Astrocyte (in vitro differentiated cells and primary cell): ENCODE results near the gene CA4. TPM values are rescaled to one million over a fixed set of nuclear protein-coding genes. Genes with fewer than 3 reads are reported as not detected.
"Not testable (repeated sequence)": the region's sequence is repeated elsewhere in the genome, so short reads cannot be mapped to it uniquely, and the experiment has no call there.

Experiments
- DNase-seq: peaks from one replicate; pipeline ENCODE4 v3.0.0-alpha.2; 2010; ENCODE audit warnings: low read depth
- FAIRE-seq: peaks from 2 replicates; lab custom pipeline; 2011; peaks lifted over from hg19 to GRCh38; lab: Jason Lieb, UNC
- H2AFZ ChIP-seq: 2 replicates; pipeline ENCODE4 v1.6.0; 2012; ENCODE audit warnings: low read depth, low read length, inconsistent platforms
- H3K27ac ChIP-seq: 2 replicates; pipeline ENCODE4 v1.5.1; 2011; ENCODE audit warnings: low read depth, low read length, inconsistent platforms
- H3K27me3 ChIP-seq: 2 replicates; pipeline ENCODE4 v1.6.0; 2011; ENCODE audit warnings: low read length, inconsistent platforms; ENCODE audit not compliant: insufficient read depth
- H3K36me3 ChIP-seq: 2 replicates; pipeline ENCODE4 v1.5.1; 2011; ENCODE audit warnings: low read length, inconsistent platforms; ENCODE audit not compliant: insufficient read depth
- H3K4me1 ChIP-seq: 2 replicates; pipeline ENCODE4 v1.5.1; 2011; ENCODE audit warnings: low read length, inconsistent platforms; ENCODE audit not compliant: insufficient read depth
- H3K4me2 ChIP-seq: 2 replicates; pipeline ENCODE4 v1.6.0; 2012; ENCODE audit warnings: low read length, inconsistent platforms
- H3K4me3 ChIP-seq: 2 replicates; pipeline ENCODE4 v1.5.1; 2011; ENCODE audit warnings: low read depth, mild to moderate bottlenecking, low read length, inconsistent platforms; ENCODE audit not compliant: insufficient read depth
- H3K79me2 ChIP-seq: 2 replicates; pipeline ENCODE4 v1.6.0; 2012; ENCODE audit warnings: mild to moderate bottlenecking, low read length, inconsistent platforms; ENCODE audit not compliant: insufficient read depth
- H3K9ac ChIP-seq: 2 replicates; pipeline ENCODE4 v1.6.0; 2012; ENCODE audit warnings: mild to moderate bottlenecking, low read length, inconsistent platforms
- H3K9me3 ChIP-seq: 2 replicates; pipeline ENCODE4 v1.5.1; 2012; ENCODE audit warnings: low read depth, mild to moderate bottlenecking, low read length, inconsistent platforms; ENCODE audit not compliant: insufficient read depth
- H4K20me1 ChIP-seq: 2 replicates; pipeline ENCODE4 v1.6.0; 2012; ENCODE audit warnings: low read length, inconsistent platforms; ENCODE audit not compliant: insufficient read depth
- H3K27ac Mint-ChIP-seq: one replicate; pipeline ENCODE4 v1.8.0; 2021; ENCODE audit warnings: mild to moderate bottlenecking, mixed read lengths; ENCODE audit not compliant: unreplicated experiment
- H3K27me3 Mint-ChIP-seq: one replicate; pipeline ENCODE4 v1.8.0; 2021; ENCODE audit warnings: low read depth, mixed read lengths; ENCODE audit not compliant: unreplicated experiment
- H3K36me3 Mint-ChIP-seq: one replicate; pipeline ENCODE4 v1.8.0; 2021; ENCODE audit warnings: low read depth, mixed read lengths; ENCODE audit not compliant: unreplicated experiment
- H3K4me1 Mint-ChIP-seq: one replicate; pipeline ENCODE4 v1.8.0; 2021; ENCODE audit warnings: low read depth, mixed read lengths; ENCODE audit not compliant: unreplicated experiment
- H3K4me3 Mint-ChIP-seq: one replicate; pipeline ENCODE4 v1.8.0; 2021; ENCODE audit warnings: mild to moderate bottlenecking, moderate library complexity, mixed read lengths; ENCODE audit not compliant: unreplicated experiment
- H3K9me3 Mint-ChIP-seq: one replicate; pipeline ENCODE4 v1.8.0; 2021; ENCODE audit warnings: mild to moderate bottlenecking, mixed read lengths; ENCODE audit not compliant: unreplicated experiment
- EZH2 ChIP-seq: IDR thresholded peaks from 2 replicates; pipeline ENCODE4 v1.6.1; 2012; ENCODE audit warnings: mild to moderate bottlenecking, low read length, inconsistent platforms; ENCODE audit not compliant: insufficient read depth
- total RNA-seq: library from RNA; stranded (reverse); gene quantifications from 2 replicates; pipeline ENCODE4 v1.2.1, GENCODE V29; 2021
- TF ChIP-seq, protein P1 (sequence below): IDR thresholded peaks from 2 replicates; pipeline ENCODE4 v1.5.1; 2011; ENCODE audit warnings: low read depth, mild to moderate bottlenecking, inconsistent platforms, low read length, moderate library complexity; ENCODE audit not compliant: insufficient read depth

Gene CA4
- total RNA-seq, 1 donor from 2014 or later = not detected

DNA sequence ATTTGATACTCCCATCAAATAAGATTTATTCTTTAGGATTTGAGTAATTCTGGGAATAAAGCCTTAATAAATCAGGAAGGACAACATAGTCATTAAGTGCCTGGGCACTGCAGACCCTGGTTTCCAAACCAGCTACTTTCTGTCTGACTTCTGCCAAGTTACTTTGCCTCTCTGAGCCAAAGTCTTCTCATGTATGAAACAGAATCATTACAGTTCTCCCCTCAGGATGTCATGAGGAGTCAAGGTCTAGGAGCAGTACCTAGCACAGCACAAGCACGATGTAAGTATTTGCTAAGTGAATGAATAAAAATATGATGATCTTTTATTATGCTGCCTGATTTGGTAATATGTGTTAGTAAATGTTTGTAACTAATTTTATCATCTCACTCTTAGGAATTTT, 40.6 kb upstream of the CA4 start:
- FAIRE-seq = no peak
- H2AFZ ChIP-seq = no peak overlapping the region
- H4K20me1 ChIP-seq = no peaks in the 10 kb centered on the region
- H3K79me2 ChIP-seq = no peaks in the 10 kb centered on the region
- H3K9me3 ChIP-seq = no peaks in the 10 kb centered on the region
- H3K27me3 ChIP-seq = no peaks in the 10 kb centered on the region
- no peaks in the 10 kb centered on the region for H3K36me3 Mint-ChIP-seq
- H3K4me2 ChIP-seq = no peak overlapping the region
- DNase-seq = no peak
- H3K4me3 Mint-ChIP-seq = no peak overlapping the region
- H3K9ac ChIP-seq = no peak overlapping the region
- TF ChIP-seq, protein P1, sequence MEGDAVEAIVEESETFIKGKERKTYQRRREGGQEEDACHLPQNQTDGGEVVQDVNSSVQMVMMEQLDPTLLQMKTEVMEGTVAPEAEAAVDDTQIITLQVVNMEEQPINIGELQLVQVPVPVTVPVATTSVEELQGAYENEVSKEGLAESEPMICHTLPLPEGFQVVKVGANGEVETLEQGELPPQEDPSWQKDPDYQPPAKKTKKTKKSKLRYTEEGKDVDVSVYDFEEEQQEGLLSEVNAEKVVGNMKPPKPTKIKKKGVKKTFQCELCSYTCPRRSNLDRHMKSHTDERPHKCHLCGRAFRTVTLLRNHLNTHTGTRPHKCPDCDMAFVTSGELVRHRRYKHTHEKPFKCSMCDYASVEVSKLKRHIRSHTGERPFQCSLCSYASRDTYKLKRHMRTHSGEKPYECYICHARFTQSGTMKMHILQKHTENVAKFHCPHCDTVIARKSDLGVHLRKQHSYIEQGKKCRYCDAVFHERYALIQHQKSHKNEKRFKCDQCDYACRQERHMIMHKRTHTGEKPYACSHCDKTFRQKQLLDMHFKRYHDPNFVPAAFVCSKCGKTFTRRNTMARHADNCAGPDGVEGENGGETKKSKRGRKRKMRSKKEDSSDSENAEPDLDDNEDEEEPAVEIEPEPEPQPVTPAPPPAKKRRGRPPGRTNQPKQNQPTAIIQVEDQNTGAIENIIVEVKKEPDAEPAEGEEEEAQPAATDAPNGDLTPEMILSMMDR = no peak
- TF ChIP-seq EZH2 = no peak
- H3K27ac ChIP-seq = no peak overlapping the region
- H3K4me1 ChIP-seq = peaks cover 10% of the 10 kb centered on the region
- H3K36me3 ChIP-seq = no peaks in the 10 kb centered on the region
- no peaks in the 10 kb centered on the region for H3K9me3 Mint-ChIP-seq
- H3K4me3 ChIP-seq = no peak overlapping the region
- no peak overlapping the region for H3K27ac Mint-ChIP-seq
- H3K4me1 Mint-ChIP-seq = peaks cover 16% of the 10 kb centered on the region
- peaks cover 9% of the 10 kb centered on the region for H3K27me3 Mint-ChIP-seq

DNA sequence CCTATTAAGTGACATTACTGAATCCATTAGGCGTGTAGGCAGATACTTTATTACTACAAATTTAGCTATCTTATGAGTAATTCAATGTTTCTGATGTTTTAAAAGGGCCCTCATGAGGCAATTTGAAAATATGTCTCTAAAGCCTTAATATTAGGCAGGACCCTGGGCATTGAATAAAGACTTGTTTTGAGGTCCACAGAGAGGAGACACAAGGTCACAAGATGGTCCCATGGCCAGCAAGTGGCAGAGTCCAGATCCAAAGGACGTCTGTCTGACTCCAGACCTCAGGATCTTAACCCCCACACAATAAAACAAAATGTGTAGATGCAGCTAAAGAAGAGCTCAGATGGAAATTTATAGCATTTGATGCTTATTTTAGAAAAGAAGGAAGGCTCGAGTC, 39.2 kb upstream of the CA4 start:
- no peaks in the 10 kb centered on the region for H3K36me3 Mint-ChIP-seq

GRCh38 chr17:60111661-60112060, 38.1 kb upstream of the CA4 start:
- H3K79me2 ChIP-seq, H3K4me1 ChIP-seq, H3K27ac Mint-ChIP-seq, H4K20me1 ChIP-seq, H3K9me3 Mint-ChIP-seq, H3K36me3 Mint-ChIP-seq, H2AFZ ChIP-seq, H3K9ac ChIP-seq, DNase-seq, H3K4me1 Mint-ChIP-seq, H3K4me2 ChIP-seq, H3K4me3 Mint-ChIP-seq, H3K4me3 ChIP-seq, H3K27ac ChIP-seq, H3K27me3 Mint-ChIP-seq, H3K9me3 ChIP-seq, H3K27me3 ChIP-seq, H3K36me3 ChIP-seq: not testable (repeated sequence)
- peak; percentile 66 for FAIRE-seq

More for the DNA sequence above, 39.2 kb upstream of the CA4 start:
- H3K27me3 Mint-ChIP-seq = peaks cover 9% of the 10 kb centered on the region
- H3K9me3 ChIP-seq = no peaks in the 10 kb centered on the region
- no peak overlapping the region for H3K4me2 ChIP-seq
- H4K20me1 ChIP-seq = no peaks in the 10 kb centered on the region
- TF ChIP-seq, protein P1 = no peak
- TF ChIP-seq EZH2 = no peak
- DNase-seq (no peak), FAIRE-seq (no peak)
- no peaks in the 10 kb centered on the region for H3K9me3 Mint-ChIP-seq
- no peak overlapping the region for H3K4me3 ChIP-seq
- H3K27ac Mint-ChIP-seq = no peak overlapping the region
- H3K4me3 Mint-ChIP-seq = no peak overlapping the region
- no peak overlapping the region for H2AFZ ChIP-seq
- H3K4me1 Mint-ChIP-seq = peaks cover 16% of the 10 kb centered on the region
- no peaks in the 10 kb centered on the region for H3K36me3 ChIP-seq
- no peak overlapping the region for H3K27ac ChIP-seq
- H3K27me3 ChIP-seq = no peaks in the 10 kb centered on the region
- no peak overlapping the region for H3K9ac ChIP-seq
- peaks cover 10% of the 10 kb centered on the region for H3K4me1 ChIP-seq
- no peaks in the 10 kb centered on the region for H3K79me2 ChIP-seq

- not testable (repeated sequence) for H3K36me3 Mint-ChIP-seq, H3K36me3 ChIP-seq, FAIRE-seq, H3K9me3 Mint-ChIP-seq, H3K9ac ChIP-seq, H3K27ac ChIP-seq, H3K4me3 ChIP-seq, H3K4me3 Mint-ChIP-seq, H3K27me3 ChIP-seq, H3K9me3 ChIP-seq, H3K4me1 Mint-ChIP-seq, H3K79me2 ChIP-seq, H3K27ac Mint-ChIP-seq, H2AFZ ChIP-seq, H3K27me3 Mint-ChIP-seq, H3K4me1 ChIP-seq, H4K20me1 ChIP-seq, DNase-seq, H3K4me2 ChIP-seq
These were observed 34.4 kb upstream of the CA4 start for GRCh38 chr17:60115364-60115763.

- H3K9ac ChIP-seq, H3K4me1 Mint-ChIP-seq, H3K4me3 ChIP-seq, H3K4me3 Mint-ChIP-seq, H3K27me3 ChIP-seq, FAIRE-seq, H3K36me3 ChIP-seq, DNase-seq, H3K9me3 ChIP-seq, H3K27ac Mint-ChIP-seq, H3K4me1 ChIP-seq, H3K27me3 Mint-ChIP-seq, H3K79me2 ChIP-seq, H3K27ac ChIP-seq, H3K9me3 Mint-ChIP-seq, H4K20me1 ChIP-seq, H3K36me3 Mint-ChIP-seq, H3K4me2 ChIP-seq, H2AFZ ChIP-seq: not testable (repeated sequence)
These were observed 33.6 kb upstream of the CA4 start for GRCh38 chr17:60116196-60116595.
